Loucy (cell line): Measurements from ENCODE around the gene PKIB.

Source experiments
- CTCF ChIP-seq: fragments of 200-600 bp; sonication (generic); conservative IDR thresholded peaks from 2 replicates; pipeline ENCODE4 v1.5.1; 2014; ENCODE audit warnings: mild to moderate bottlenecking, antibody characterized with exemption, low read length
- EZH2phosphoT487 ChIP-seq: fragments of 200-600 bp; IDR thresholded peaks from 2 replicates; pipeline ENCODE4 v1.6.1; 2018; ENCODE audit warnings: antibody characterized with exemption, mild to moderate bottlenecking, moderate library complexity, borderline replicate concordance

GRCh38 chr6:122623279-122623678, 13.1 kb downstream of the PKIB start:
- TF ChIP-seq CTCF (no peak), EZH2phosphoT487 (no peak)
